B cell (primary cell): ENCODE data around the gene IL1RAPL1. TPM values are rescaled to one million over a fixed set of nuclear protein-coding genes. Genes with fewer than 3 reads are reported as not detected.

Experiments used
- ATAC-seq: fragments of 200-7000 bp; cut with Tn5 transposase; one replicate; pipeline ENCODE4 v1.10.0; 2021; ENCODE audit warnings: low read depth, mild to moderate bottlenecking, moderate number of reproducible peaks, moderate library complexity
- CTCF ChIA-PET: fragments of 350-600 bp; sonication (Branson Sonifier 250); formaldehyde crosslinking; loops from one replicate; lab custom pipeline; 2021; ENCODE audit warnings: antibody characterized with exemption, inconsistent platforms; lab: Charles Lee
- POLR2A ChIA-PET: fragments of 350-600 bp; sonication (Branson Sonifier 250); formaldehyde crosslinking; loops from one replicate; lab custom pipeline; 2021; ENCODE audit warnings: antibody characterized with exemption; lab: Charles Lee
- DNase-seq: peaks from one replicate; pipeline ENCODE4 v3.0.0; 2013
- H2AFZ ChIP-seq: 2 replicates; pipeline ENCODE4 v1.6.1; 2012; ENCODE audit warnings: mild to moderate bottlenecking, low read depth, low read length; ENCODE audit not compliant: insufficient read depth, poor library complexity, severe bottlenecking
- H3K27ac ChIP-seq, 2 donors: 1 replicate in 1 of 2; 2 replicates in 1 of 2; pipeline ENCODE4 v1.5.1; 2012 to 2013; ENCODE audit warnings: low read length in 2 of 2, mild to moderate bottlenecking in 2 of 2, moderate library complexity in 1 of 2
- H3K27me3 ChIP-seq, 4 experiments: fragments of 200-600 bp in 1 of 4; sonication (generic) in 1 of 4; replicated peaks in 1 of 4; 1 replicate in 2 of 4; 2 replicates in 2 of 4; pipeline versions ENCODE4 v1.6.1 to v1.7.0; 2013 to 2016; ENCODE audit warnings: low read length in 3 of 4, mild to moderate bottlenecking in 2 of 4, mixed read lengths in 1 of 4, moderate library complexity in 1 of 4; ENCODE audit not compliant: insufficient read depth in 4 of 4, control insufficient read depth in 3 of 4; ENCODE audit errors: control extremely low read depth in 1 of 4
- H3K36me3 ChIP-seq, 2 experiments: replicated peaks in 1 of 2; 1 replicate in 1 of 2; 2 replicates in 1 of 2; pipeline versions ENCODE4 v1.6.1 to v1.7.1; 2013; ENCODE audit warnings: low read length in 1 of 2; ENCODE audit not compliant: insufficient read depth in 2 of 2, control insufficient read depth in 1 of 2; ENCODE audit errors: control extremely low read depth in 1 of 2, extremely low read depth in 1 of 2
- H3K4me1 ChIP-seq, 2 donors: fragments of 200-600 bp in 1 of 2; sonication (generic) in 1 of 2; 1 replicate in 1 of 2; 2 replicates in 1 of 2; pipeline versions ENCODE4 v1.5.1 to v1.6.1; 2013 to 2017; ENCODE audit warnings: low read length in 2 of 2; ENCODE audit not compliant: control insufficient read depth in 2 of 2, insufficient read depth in 2 of 2
- H3K4me2 ChIP-seq: replicated peaks from 2 replicates; pipeline ENCODE3; 2012; ENCODE audit warnings: mild to moderate bottlenecking, low read depth, low read length; ENCODE audit not compliant: poor library complexity, severe bottlenecking
- H3K4me3 ChIP-seq, 5 experiments: fragments of 200-600 bp in 1 of 5; sonication (generic) in 1 of 5; 1 replicate in 3 of 5; 2 replicates in 2 of 5; pipeline versions ENCODE4 v1.5.1 to v1.7.0; 2011 to 2016; ENCODE audit warnings: low read length in 4 of 5, mild to moderate bottlenecking in 4 of 5, low read depth in 2 of 5, control low read depth in 1 of 5, moderate library complexity in 1 of 5; ENCODE audit not compliant: insufficient read depth in 1 of 5; ENCODE audit errors: control extremely low read depth in 1 of 5, extremely low read depth in 1 of 5
- H3K79me2 ChIP-seq: fragments of 200-600 bp; sonication (generic); one replicate; pipeline ENCODE4 v1.6.0; 2016; ENCODE audit warnings: low read length; ENCODE audit not compliant: control insufficient read depth, insufficient read depth
- H3K9ac ChIP-seq: fragments of 200-600 bp; sonication (generic); 2 replicates; pipeline ENCODE4 v1.6.1; 2017; ENCODE audit warnings: mild to moderate bottlenecking, low read length, moderate library complexity
- H3K9me3 ChIP-seq, 3 donors: one replicate each; pipeline versions ENCODE4 v1.6.1 to v1.7.1; 2013; ENCODE audit warnings: low read length in 2 of 3; ENCODE audit not compliant: control insufficient read depth in 2 of 3, insufficient read depth in 1 of 3; ENCODE audit errors: control extremely low read depth in 1 of 3
- H4K20me1 ChIP-seq: 2 replicates; pipeline ENCODE4 v1.6.0; 2012; ENCODE audit warnings: mild to moderate bottlenecking, low read length; ENCODE audit not compliant: insufficient read depth, control insufficient read depth, poor library complexity, severe bottlenecking
- H3K27ac Mint-ChIP-seq: one replicate; pipeline ENCODE4 v1.8.0; 2021; ENCODE audit warnings: mixed read lengths
- H3K27me3 Mint-ChIP-seq: one replicate; pipeline ENCODE4 v1.8.0; 2021; ENCODE audit warnings: mixed read lengths
- H3K4me1 Mint-ChIP-seq: one replicate; pipeline ENCODE4 v1.8.0; 2021; ENCODE audit warnings: mixed read lengths
- H3K4me3 Mint-ChIP-seq: one replicate; pipeline ENCODE4 v1.8.0; 2021; ENCODE audit warnings: mixed read lengths
- H3K9me3 Mint-ChIP-seq: one replicate; pipeline ENCODE4 v1.8.0; 2022; ENCODE audit warnings: mixed read lengths; ENCODE audit not compliant: insufficient read depth
- CTCF ChIP-seq: fragments of 200-600 bp; IDR thresholded peaks from one replicate; pipeline ENCODE4 v1.8.0; 2022; ENCODE audit warnings: antibody characterized with exemption, mild to moderate bottlenecking
- EZH2 ChIP-seq: IDR thresholded peaks from 2 replicates; pipeline ENCODE4 v1.6.1; 2012; ENCODE audit warnings: borderline replicate concordance, low read depth, mild to moderate bottlenecking, moderate library complexity, low read length; ENCODE audit not compliant: insufficient read depth, poor library complexity, severe bottlenecking
- WGBS: methylation state at CpG from one replicate; pipeline ENCODE4 v1.1.5; 2013; ENCODE audit warnings: missing lambda C conversion rate; ENCODE audit not compliant: insufficient coverage; 5-methylcytosine and 5-hydroxymethylcytosine counted together
- intact Hi-C: fragments of 100-400 bp; cut with micrococcal nuclease; formaldehyde crosslinking; loops from one replicate; pipeline ENCODE4 v1.10.0; 2022
- polyA plus RNA-seq: library from polyadenylated mRNA; depleted of rRNA; stranded (reverse); fragments of >200 nt; gene quantifications from 2 replicates; pipeline ENCODE4 v1.2.3, GENCODE V29; 2012
- total RNA-seq, 2 donors: library from RNA; stranded (reverse); fragments of 120-200 nt in 1 of 2; gene quantifications; 1 replicate in 1 of 2; 2 replicates in 1 of 2; pipeline versions ENCODE4 v1.2.3 to v1.2.4, GENCODE V29; 2013 to 2022

Gene IL1RAPL1
- total and polyA plus RNA-seq, 2 donors (not counting 1 experiment from before 2014, with no cell fraction given) = not detected

- H3K4me1 ChIP-seq = no peaks in the 10 kb centered on the region
- H3K27ac Mint-ChIP-seq = no peak overlapping the region
- TF ChIP-seq CTCF (no peak), EZH2 (no peak)
- no peaks in the 10 kb centered on the region for H3K9me3 ChIP-seq
- H4K20me1 ChIP-seq = no peaks in the 10 kb centered on the region
- no CpG with 5 or more reads among the region's 4 CpGs for WGBS
- no peaks in the 10 kb centered on the region for H3K79me2 ChIP-seq
- H3K4me2 ChIP-seq = no peak overlapping the region
- H3K36me3 ChIP-seq = no peaks in the 10 kb centered on the region
- H3K27ac ChIP-seq = no peak overlapping the region
- no peaks in the 10 kb centered on the region for H3K27me3 Mint-ChIP-seq
- H3K4me3 Mint-ChIP-seq = no peak overlapping the region
- H3K4me3 ChIP-seq = no peak overlapping the region
- no peak for ATAC-seq
- H3K4me1 Mint-ChIP-seq = no peaks in the 10 kb centered on the region
- no peaks in the 10 kb centered on the region for H3K9me3 Mint-ChIP-seq
- no peaks in the 10 kb centered on the region for H3K27me3 ChIP-seq
- POLR2A ChIA-PET = no interaction called here
- DNase-seq = no peak
- CTCF ChIA-PET = no interaction called here
- intact Hi-C loops = no loop called here
- no peak overlapping the region for H2AFZ ChIP-seq
- H3K9ac ChIP-seq = no peak overlapping the region
Observed at GRCh38 chrX:29867971-29868370, 1280.7 kb downstream of the IL1RAPL1 start.

- no peak for ATAC-seq
- TF ChIP-seq EZH2 (no peak), CTCF (no peak)
- no CpG with 5 or more reads among the region's 1 CpG for WGBS
- no peak overlapping the region for H2AFZ ChIP-seq
- H3K9me3 ChIP-seq = no peaks in the 10 kb centered on the region
- intact Hi-C loops = no loop called here
- H4K20me1 ChIP-seq = no peaks in the 10 kb centered on the region
- H3K27ac ChIP-seq = no peak overlapping the region
- DNase-seq = no peak
- no peaks in the 10 kb centered on the region for H3K79me2 ChIP-seq
- H3K9me3 Mint-ChIP-seq = no peaks in the 10 kb centered on the region
- H3K4me2 ChIP-seq = no peak overlapping the region
- H3K9ac ChIP-seq = no peak overlapping the region
- no peaks in the 10 kb centered on the region for H3K36me3 ChIP-seq
- ChIA-PET CTCF (no interaction called here), POLR2A (no interaction called here)
- H3K27ac Mint-ChIP-seq = no peak overlapping the region
- H3K27me3 ChIP-seq = no peaks in the 10 kb centered on the region
- no peaks in the 10 kb centered on the region for H3K4me1 Mint-ChIP-seq
- H3K4me1 ChIP-seq = no peaks in the 10 kb centered on the region
- H3K4me3 Mint-ChIP-seq = no peak overlapping the region
- no peaks in the 10 kb centered on the region for H3K27me3 Mint-ChIP-seq
- no peak overlapping the region for H3K4me3 ChIP-seq
Observed at GRCh38 chrX:29869837-29870236, 1282.6 kb downstream of the IL1RAPL1 start.
